ENCODE measurements around the gene BMERB1. TPM values are rescaled to one million over a fixed set of nuclear protein-coding genes. Genes with fewer than 3 reads are reported as not detected.

Gene BMERB1
- total and polyA plus RNA-seq, 8 donors, result 4.6 to 99.5 (median 25.6) TPM

- no peaks in the 10 kb centered on the region for H3K9me3 ChIP-seq
- intact Hi-C loops (cut with DNase I; ENCODE audit: low total_unique reads), result no loop called here
- H3K27ac ChIP-seq, result no peak overlapping the region
- H3K36me3 ChIP-seq, result peaks cover 44 to 97% (median 93%) of the 10 kb centered on the region in 4 donors
- no peak for DNase-seq
- 86 to 90% (median 89%) methylated on average over 8 of the region's 8 CpGs for WGBS, 5 donors
- no peaks in the 10 kb centered on the region for H3K27me3 ChIP-seq
- TF ChIP-seq, protein P1, sequence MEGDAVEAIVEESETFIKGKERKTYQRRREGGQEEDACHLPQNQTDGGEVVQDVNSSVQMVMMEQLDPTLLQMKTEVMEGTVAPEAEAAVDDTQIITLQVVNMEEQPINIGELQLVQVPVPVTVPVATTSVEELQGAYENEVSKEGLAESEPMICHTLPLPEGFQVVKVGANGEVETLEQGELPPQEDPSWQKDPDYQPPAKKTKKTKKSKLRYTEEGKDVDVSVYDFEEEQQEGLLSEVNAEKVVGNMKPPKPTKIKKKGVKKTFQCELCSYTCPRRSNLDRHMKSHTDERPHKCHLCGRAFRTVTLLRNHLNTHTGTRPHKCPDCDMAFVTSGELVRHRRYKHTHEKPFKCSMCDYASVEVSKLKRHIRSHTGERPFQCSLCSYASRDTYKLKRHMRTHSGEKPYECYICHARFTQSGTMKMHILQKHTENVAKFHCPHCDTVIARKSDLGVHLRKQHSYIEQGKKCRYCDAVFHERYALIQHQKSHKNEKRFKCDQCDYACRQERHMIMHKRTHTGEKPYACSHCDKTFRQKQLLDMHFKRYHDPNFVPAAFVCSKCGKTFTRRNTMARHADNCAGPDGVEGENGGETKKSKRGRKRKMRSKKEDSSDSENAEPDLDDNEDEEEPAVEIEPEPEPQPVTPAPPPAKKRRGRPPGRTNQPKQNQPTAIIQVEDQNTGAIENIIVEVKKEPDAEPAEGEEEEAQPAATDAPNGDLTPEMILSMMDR (IDR thresholded peaks at IDR 0.05), result no peak
- TF ChIP-seq POLR2AphosphoS5 (IDR thresholded peaks at IDR 0.05), result no peak
- TF ChIP-seq POLR2A (IDR thresholded peaks at IDR 0.05), result no peak
- TF ChIP-seq EP300 (IDR thresholded peaks at IDR 0.05), result no peak
- H3K4me1 ChIP-seq, result peaks cover 0 to 5% (median 0%) of the 10 kb centered on the region in 4 donors
- H3K4me3 ChIP-seq, result no peak overlapping the region
These were observed 187.5 kb downstream of the BMERB1 start for GRCh38 chr16:15621889-15622288.

- peaks cover 39 to 98% (median 91%) of the 10 kb centered on the region in 4 donors for H3K36me3 ChIP-seq
- no peaks in the 10 kb centered on the region for H3K27me3 ChIP-seq
- no peaks in the 10 kb centered on the region for H3K9me3 ChIP-seq
- WGBS, 5 donors, result 93 to 100% (median 96%) methylated on average over 2 of the region's 2 CpGs
- H3K4me3 ChIP-seq, result no peak overlapping the region
- H3K4me1 ChIP-seq, result peaks cover 0 to 41% (median 19%) of the 10 kb centered on the region in 4 donors
- peak overlapping the region in 1 of 5 donors; percentile 27 for H3K27ac ChIP-seq
- TF ChIP-seq POLR2A (IDR thresholded peaks at IDR 0.05), result no peak
- TF ChIP-seq, protein P1 (IDR thresholded peaks at IDR 0.05), result no peak
- no peak for TF ChIP-seq EP300 (IDR thresholded peaks at IDR 0.05)
- TF ChIP-seq POLR2AphosphoS5 (IDR thresholded peaks at IDR 0.05), result no peak
- intact Hi-C loops (cut with DNase I; ENCODE audit: low total_unique reads), result no loop called here
- DNase-seq, result no peak
These were observed 197.5 kb downstream of the BMERB1 start for GRCh38 chr16:15631730-15632409.

DNA sequence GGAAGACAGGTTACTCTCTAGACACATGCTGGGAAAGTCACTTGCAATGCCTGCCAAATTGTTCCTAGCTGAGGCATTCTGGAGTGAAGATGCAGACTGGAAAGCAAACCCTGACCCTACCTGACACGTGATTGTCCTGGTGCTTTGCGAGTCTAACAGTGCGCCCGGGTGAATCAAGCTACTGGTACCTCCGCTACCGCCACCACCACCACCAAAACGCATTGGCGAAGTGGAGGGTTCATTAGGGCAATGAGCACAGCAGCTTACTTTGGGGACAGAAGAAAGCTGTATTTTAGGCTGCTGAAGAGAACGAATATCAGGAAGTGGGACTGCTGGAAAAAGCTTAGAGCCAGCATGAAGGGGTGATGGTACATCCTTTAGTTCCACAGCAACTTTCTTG is 201.5 kb downstream of the BMERB1 start:
- no peak for DNase-seq

GRCh38 chr16:15636392-15636873 is 202.0 kb downstream of the BMERB1 start:
- no peak for DNase-seq
- TF ChIP-seq, protein P1 (IDR thresholded peaks at IDR 0.05), result no peak
- TF ChIP-seq POLR2A (IDR thresholded peaks at IDR 0.05) (no peak), EP300 (IDR thresholded peaks at IDR 0.05) (no peak), POLR2AphosphoS5 (IDR thresholded peaks at IDR 0.05) (no peak)
- Histone ChIP-seq H3K4me3 (no peak overlapping the region), H3K27ac (no peak overlapping the region), H3K27me3 (no peaks in the 10 kb centered on the region), H3K4me1 (peaks cover 14 to 41% (median 26%) of the 10 kb centered on the region in 4 donors), H3K36me3 (peaks cover 47 to 80% (median 79%) of the 10 kb centered on the region in 4 donors), H3K9me3 (no peaks in the 10 kb centered on the region)
- intact Hi-C loops (cut with DNase I; ENCODE audit: low total_unique reads), result no loop called here

More for the DNA sequence above, 201.5 kb downstream of the BMERB1 start:
- Histone ChIP-seq H3K4me3 (no peak overlapping the region), H3K27me3 (no peaks in the 10 kb centered on the region), H3K9me3 (no peaks in the 10 kb centered on the region), H3K36me3 (peaks cover 51 to 85% (median 84%) of the 10 kb centered on the region in 4 donors), H3K4me1 (peaks cover 9 to 36% (median 21%) of the 10 kb centered on the region in 4 donors), H3K27ac (no peak overlapping the region)
- 90 to 94% (median 93%) methylated on average over 9 of the region's 9 CpGs for WGBS, 5 donors
- TF ChIP-seq, protein P1 (IDR thresholded peaks at IDR 0.05), result no peak
- no peak for TF ChIP-seq EP300 (IDR thresholded peaks at IDR 0.05)
- no peak for TF ChIP-seq POLR2AphosphoS5 (IDR thresholded peaks at IDR 0.05)
- TF ChIP-seq POLR2A (IDR thresholded peaks at IDR 0.05), result no peak
- intact Hi-C loops (cut with DNase I; ENCODE audit: low total_unique reads), result no loop called here

Other genes with a start within 250 kb of the BMERB1 start
- 10 to 100 TPM in 2 of 5 donors, 1 to 10 TPM in 1, under 1 TPM in 1, not detected in 1; 0.45 to 20.6 (median 10.0) TPM for gene NPIPA5, start 56.3 kb upstream of the BMERB1 start, total RNA-seq
- gene NPIPA5, start 56.3 kb upstream of the BMERB1 start, polyA plus RNA-seq, result 10 to 100 TPM in 2 of 3 donors, 1 to 10 TPM in 1; 4.1 to 14.7 (median 13.1) TPM
- gene MPV17L, start 38.8 kb upstream of the BMERB1 start, total RNA-seq, result 1 to 10 TPM in 4 of 5 donors, under 1 TPM in 1; 0.58 to 7.0 (median 4.6) TPM
- 1 to 10 TPM; 1.9 to 3.7 (median 3.1) TPM for gene MPV17L, start 38.8 kb upstream of the BMERB1 start, polyA plus RNA-seq
- gene MARF1, start 208.6 kb downstream of the BMERB1 start, total RNA-seq, result 10 to 100 TPM; 36.9 to 65.3 (median 57.1) TPM
- 10 to 100 TPM; 15.5 to 24.6 (median 16.1) TPM for gene MARF1, start 208.6 kb downstream of the BMERB1 start, polyA plus RNA-seq
- 100 to 1,000 TPM in 1 of 5 donors, 10 to 100 TPM in 4; 26.2 to 286 (median 28.6) TPM for gene NDE1, start 215.7 kb downstream of the BMERB1 start, total RNA-seq
- gene NDE1, start 215.7 kb downstream of the BMERB1 start, polyA plus RNA-seq, result 10 to 100 TPM in 1 of 3 donors, 1 to 10 TPM in 2; 6.7 to 13.9 (median 8.1) TPM